ENCODE results near the gene TLL2.
A peak's percentile ranks its signal among the peaks of the same experiment; 100 is the strongest.

Gene TLL2

DNA sequence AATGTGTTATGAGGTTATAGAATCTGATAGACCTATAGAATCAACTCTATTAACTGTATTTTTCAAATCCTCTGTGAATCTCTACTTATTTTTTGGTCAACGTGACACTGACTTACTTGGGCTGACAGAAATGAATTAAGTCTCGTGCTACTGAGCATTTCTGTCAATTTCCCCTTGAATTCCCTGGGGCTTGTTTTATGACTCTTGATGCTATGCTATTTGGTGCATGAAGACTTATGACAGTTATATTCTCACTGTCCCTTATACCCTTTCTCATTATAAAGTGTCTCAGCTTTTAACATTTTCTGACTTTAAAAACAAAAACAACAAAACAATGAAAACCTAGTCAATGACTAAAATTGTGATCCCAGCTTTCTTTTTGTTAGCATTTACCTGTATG, 86.4 kb downstream of the TLL2 start:
- TF ChIP-seq, protein P1, sequence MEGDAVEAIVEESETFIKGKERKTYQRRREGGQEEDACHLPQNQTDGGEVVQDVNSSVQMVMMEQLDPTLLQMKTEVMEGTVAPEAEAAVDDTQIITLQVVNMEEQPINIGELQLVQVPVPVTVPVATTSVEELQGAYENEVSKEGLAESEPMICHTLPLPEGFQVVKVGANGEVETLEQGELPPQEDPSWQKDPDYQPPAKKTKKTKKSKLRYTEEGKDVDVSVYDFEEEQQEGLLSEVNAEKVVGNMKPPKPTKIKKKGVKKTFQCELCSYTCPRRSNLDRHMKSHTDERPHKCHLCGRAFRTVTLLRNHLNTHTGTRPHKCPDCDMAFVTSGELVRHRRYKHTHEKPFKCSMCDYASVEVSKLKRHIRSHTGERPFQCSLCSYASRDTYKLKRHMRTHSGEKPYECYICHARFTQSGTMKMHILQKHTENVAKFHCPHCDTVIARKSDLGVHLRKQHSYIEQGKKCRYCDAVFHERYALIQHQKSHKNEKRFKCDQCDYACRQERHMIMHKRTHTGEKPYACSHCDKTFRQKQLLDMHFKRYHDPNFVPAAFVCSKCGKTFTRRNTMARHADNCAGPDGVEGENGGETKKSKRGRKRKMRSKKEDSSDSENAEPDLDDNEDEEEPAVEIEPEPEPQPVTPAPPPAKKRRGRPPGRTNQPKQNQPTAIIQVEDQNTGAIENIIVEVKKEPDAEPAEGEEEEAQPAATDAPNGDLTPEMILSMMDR (IDR thresholded peaks at IDR 0.05; ENCODE audit: insufficient read depth, low read depth, low read length, missing control alignments): no peak
- DNase-seq (ENCODE audit: low read depth): no peak
- no peak overlapping the region for H3K4me3 ChIP-seq (ENCODE audit: low read length)

DNA sequence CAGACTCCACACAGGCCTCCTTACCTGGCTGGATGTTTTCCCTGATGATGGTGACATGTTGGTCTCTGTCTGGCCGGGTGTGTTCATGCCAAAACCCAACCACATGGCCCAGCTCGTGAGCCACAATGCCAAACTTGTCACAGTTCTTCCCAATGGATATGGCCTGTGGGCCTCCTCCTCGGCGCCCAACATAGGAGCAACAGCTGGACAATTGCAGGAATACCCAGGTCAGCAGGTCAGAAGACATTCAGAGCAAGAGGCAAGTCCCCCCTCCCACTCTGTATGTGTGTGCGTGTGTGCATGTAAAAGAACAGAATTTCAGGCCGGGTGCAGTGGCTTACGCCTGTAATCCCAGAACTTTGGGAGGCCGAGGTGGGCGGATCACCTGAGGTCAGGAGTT, 91.2 kb downstream of the TLL2 start:
- no peak for DNase-seq (ENCODE audit: low read depth)
- H3K4me3 ChIP-seq (ENCODE audit: low read length): no peak overlapping the region
- TF ChIP-seq, protein P1 (IDR thresholded peaks at IDR 0.05; ENCODE audit: insufficient read depth, low read depth, low read length, missing control alignments): no peak

DNA sequence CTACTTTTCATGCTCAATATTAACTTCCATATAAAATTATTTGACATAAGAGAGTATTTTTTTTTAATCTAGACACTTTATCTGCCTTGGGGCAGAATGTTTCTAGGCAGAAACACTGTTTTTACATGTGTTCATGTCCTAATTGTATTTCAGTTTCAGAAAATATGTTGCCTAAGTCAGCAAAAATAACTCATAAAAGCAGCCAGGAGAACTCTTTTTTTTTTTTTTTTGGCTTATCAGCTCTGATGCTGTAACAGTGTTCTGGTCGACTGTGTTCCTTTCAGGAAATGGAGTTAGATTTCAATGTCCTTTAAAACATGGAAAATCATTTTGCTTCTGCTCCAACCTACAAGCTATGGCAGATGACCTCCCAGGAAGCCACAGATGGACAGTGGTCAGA, 91.7 kb downstream of the TLL2 start:
- no peak for DNase-seq (ENCODE audit: low read depth)
- no peak overlapping the region for H3K4me3 ChIP-seq (ENCODE audit: low read length)
- TF ChIP-seq, protein P1 (IDR thresholded peaks at IDR 0.05; ENCODE audit: insufficient read depth, low read depth, low read length, missing control alignments): no peak

DNA sequence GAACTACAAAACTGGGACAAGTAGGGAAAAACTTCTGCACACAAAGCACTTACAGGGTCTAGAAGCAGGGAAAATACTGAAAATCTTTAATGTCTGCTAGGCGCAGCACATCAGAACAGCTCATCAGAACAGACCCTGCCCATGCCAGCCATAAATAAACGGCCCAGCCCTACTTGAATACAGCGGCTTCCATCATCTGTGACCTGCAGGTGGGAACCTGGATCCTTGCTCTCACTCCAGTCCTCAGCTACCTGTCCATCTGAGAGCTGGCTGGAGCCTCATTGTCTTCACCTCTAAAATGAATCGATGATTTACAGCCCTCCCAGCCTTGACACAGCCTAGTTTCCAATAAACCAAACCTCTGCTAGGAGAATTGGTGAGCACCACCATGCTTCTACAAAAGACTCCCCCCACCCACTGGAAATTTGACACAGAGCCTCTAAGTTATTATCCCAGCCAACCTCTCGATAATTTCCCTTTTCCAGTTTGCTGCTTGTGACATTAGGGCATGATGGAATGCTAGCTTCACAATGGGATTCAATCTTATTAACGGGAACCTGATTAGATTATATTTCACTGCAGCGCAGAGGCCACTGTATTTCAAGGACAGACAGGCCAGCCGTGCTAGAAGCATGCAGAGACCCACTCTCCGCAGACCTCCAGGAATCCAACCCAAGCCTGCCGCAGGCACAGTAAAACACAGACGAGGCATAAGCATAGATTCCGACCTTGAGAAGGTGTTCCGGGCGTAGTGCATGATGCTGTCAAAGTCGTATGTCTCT, 93.3 kb downstream of the TLL2 start:
- H3K4me3 ChIP-seq (ENCODE audit: low read length): no peak overlapping the region
- TF ChIP-seq, protein P1 (IDR thresholded peaks at IDR 0.05; ENCODE audit: insufficient read depth, low read depth, low read length, missing control alignments): no peak
- DNase-seq (ENCODE audit: low read depth): no peak

DNA sequence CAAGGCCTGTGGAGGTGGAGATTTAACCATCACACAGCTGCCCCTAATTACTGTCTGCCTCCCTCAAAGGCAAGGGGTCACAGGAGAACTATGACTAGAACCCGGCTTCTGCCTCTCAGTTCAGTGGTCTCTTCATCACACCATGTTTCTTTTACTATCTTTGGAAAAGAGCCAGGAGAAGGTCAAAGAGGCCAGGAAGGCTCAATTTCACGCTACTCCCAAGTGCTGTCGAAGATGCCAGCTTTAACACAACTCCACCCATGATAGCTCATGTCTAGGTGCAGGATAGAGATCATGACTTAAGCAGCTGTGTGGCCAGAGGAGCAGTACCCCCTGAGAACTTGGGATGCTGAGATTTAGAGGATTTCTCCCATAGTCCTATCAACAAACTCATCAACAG, 94.4 kb downstream of the TLL2 start:
- no peak overlapping the region for H3K4me3 ChIP-seq (ENCODE audit: low read length)
- DNase-seq (ENCODE audit: low read depth): no peak
- TF ChIP-seq, protein P1 (IDR thresholded peaks at IDR 0.05; ENCODE audit: insufficient read depth, low read depth, low read length, missing control alignments): no peak

DNA sequence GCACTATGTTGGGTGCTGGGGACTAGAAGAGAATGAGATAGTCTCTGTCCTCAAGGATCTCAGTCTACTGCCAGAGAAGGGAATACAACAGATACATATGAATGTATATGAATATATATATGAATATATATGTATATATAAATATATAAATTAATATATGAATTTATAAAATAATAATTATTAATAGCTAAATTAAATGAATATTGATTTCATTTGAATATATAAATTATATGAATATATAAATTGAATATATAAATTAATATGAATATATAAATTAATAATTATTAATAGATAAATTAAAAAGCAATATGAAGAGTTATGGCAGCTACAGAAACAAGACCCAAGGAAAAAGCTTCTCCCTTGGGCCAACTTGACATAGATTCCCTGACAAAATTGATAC, 95.1 kb downstream of the TLL2 start:
- DNase-seq (ENCODE audit: low read depth): no peak
- TF ChIP-seq, protein P1 (IDR thresholded peaks at IDR 0.05; ENCODE audit: insufficient read depth, low read depth, low read length, missing control alignments): no peak
- no peak overlapping the region for H3K4me3 ChIP-seq (ENCODE audit: low read length)

DNA sequence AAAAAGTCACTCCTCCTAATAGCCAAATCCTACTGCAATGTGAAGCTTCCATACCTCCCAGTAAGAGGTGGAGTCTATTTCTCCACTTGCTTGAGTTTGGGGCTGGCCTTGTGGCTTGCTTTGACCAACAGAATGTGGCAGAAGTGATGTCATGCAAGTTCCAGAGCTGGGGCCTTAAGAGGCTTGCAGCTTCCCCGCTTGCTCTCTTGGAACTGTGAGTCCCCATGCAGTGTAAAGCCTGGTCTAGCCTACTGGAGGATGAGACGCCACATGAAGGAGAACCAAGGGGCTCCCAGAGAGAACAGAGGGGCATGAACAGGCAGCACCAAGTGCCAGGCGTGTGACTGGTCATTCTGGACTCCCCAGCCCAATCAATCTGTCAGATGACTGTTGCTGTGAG, 96.3 kb downstream of the TLL2 start:
- peak; percentile 5 for DNase-seq (ENCODE audit: low read depth)
- TF ChIP-seq, protein P1 (IDR thresholded peaks at IDR 0.05; ENCODE audit: insufficient read depth, low read depth, low read length, missing control alignments): no peak
- H3K4me3 ChIP-seq (ENCODE audit: low read length): no peak overlapping the region

Data from epithelial cell of esophagus (primary cell).